HL-60 (cell line): ENCODE data around the gene NMT1.

Experiments
- POLR2AphosphoS5 ChIP-seq: IDR thresholded peaks from 2 replicates; pipeline ENCODE4 v1.6.1; 2012; ENCODE audit warnings: low read depth
- TF ChIP-seq, protein P1 (sequence below): IDR thresholded peaks from one replicate; pipeline ENCODE4 v1.5.1; 2011; ENCODE audit warnings: low read length, control low read depth, inconsistent platforms; ENCODE audit not compliant: insufficient read depth
- TF ChIP-seq, protein P2 (sequence below): IDR thresholded peaks from 2 replicates; pipeline ENCODE4 v1.6.1; 2012; ENCODE audit warnings: low read depth; ENCODE audit not compliant: insufficient replicate concordance

DNA sequence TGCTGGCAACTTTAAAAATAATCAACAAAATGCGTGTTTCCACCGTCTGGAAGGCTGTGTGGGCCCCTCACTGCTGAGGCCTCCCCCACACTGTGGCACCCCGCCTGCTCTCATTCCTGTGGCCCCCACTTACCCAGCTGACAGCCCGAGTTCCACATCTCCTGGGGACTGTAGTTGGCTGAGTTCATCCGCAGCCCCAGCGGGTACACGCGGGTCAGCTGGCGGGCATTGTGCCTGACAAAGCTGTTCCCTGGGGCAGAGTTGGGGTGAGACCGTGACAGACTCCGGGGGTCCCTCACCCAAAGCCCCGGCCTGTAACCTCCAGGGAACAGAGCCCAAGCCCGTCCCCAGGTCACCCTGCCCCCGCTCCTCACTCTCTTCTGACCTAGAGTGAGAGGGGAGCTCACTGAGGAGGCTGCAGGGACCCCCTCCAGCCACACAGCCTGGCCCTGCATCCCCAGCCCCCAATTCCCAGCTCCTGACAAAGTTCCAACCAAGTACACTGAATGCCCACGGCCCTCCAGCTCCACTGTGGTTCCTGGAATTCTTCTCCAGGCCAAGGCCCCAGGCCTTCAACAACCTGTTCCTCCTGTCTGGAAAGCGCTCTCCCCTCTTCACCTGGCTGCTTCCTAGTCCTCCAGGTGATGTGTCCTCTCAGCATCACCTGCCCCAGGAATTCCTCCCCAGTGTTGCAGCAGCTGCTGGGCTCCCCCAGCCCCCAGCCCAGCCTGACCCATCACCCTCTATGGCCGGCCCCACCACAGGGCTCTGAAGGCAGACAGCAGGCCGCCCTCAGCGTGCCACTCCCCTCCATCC is 53.2 kb downstream of the NMT1 start:
- TF ChIP-seq, protein P1, sequence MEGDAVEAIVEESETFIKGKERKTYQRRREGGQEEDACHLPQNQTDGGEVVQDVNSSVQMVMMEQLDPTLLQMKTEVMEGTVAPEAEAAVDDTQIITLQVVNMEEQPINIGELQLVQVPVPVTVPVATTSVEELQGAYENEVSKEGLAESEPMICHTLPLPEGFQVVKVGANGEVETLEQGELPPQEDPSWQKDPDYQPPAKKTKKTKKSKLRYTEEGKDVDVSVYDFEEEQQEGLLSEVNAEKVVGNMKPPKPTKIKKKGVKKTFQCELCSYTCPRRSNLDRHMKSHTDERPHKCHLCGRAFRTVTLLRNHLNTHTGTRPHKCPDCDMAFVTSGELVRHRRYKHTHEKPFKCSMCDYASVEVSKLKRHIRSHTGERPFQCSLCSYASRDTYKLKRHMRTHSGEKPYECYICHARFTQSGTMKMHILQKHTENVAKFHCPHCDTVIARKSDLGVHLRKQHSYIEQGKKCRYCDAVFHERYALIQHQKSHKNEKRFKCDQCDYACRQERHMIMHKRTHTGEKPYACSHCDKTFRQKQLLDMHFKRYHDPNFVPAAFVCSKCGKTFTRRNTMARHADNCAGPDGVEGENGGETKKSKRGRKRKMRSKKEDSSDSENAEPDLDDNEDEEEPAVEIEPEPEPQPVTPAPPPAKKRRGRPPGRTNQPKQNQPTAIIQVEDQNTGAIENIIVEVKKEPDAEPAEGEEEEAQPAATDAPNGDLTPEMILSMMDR = no peak
- no peak for TF ChIP-seq POLR2AphosphoS5
- TF ChIP-seq, protein P2, sequence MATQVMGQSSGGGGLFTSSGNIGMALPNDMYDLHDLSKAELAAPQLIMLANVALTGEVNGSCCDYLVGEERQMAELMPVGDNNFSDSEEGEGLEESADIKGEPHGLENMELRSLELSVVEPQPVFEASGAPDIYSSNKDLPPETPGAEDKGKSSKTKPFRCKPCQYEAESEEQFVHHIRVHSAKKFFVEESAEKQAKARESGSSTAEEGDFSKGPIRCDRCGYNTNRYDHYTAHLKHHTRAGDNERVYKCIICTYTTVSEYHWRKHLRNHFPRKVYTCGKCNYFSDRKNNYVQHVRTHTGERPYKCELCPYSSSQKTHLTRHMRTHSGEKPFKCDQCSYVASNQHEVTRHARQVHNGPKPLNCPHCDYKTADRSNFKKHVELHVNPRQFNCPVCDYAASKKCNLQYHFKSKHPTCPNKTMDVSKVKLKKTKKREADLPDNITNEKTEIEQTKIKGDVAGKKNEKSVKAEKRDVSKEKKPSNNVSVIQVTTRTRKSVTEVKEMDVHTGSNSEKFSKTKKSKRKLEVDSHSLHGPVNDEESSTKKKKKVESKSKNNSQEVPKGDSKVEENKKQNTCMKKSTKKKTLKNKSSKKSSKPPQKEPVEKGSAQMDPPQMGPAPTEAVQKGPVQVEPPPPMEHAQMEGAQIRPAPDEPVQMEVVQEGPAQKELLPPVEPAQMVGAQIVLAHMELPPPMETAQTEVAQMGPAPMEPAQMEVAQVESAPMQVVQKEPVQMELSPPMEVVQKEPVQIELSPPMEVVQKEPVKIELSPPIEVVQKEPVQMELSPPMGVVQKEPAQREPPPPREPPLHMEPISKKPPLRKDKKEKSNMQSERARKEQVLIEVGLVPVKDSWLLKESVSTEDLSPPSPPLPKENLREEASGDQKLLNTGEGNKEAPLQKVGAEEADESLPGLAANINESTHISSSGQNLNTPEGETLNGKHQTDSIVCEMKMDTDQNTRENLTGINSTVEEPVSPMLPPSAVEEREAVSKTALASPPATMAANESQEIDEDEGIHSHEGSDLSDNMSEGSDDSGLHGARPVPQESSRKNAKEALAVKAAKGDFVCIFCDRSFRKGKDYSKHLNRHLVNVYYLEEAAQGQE = no peak
